ENCODE results near the gene PLEKHA6. TPM values are rescaled to one million over a fixed set of nuclear protein-coding genes. Genes with fewer than 3 reads are reported as not detected.
A peak's percentile ranks its signal among the peaks of the same experiment; 100 is the strongest.

PLEKHA6 gene
- total RNA-seq, 4 donors from 2014 or later: 8.7 to 17.8 (median 11.4) TPM

- TF ChIP-seq CTCF (IDR thresholded peaks at IDR 0.05) (no peak), POLR2A (IDR thresholded peaks at IDR 0.05) (no peak), POLR2AphosphoS5 (IDR thresholded peaks at IDR 0.05) (no peak)
- Histone ChIP-seq H3K27ac (peak overlapping the region; percentile 27 to 100 (median 98)), H3K4me3 (peak overlapping the region; percentile 49 to 94), H3K4me1 (peaks cover 5 to 39% (median 10%) of the 10 kb centered on the region in 3 donors), H3K36me3 (peaks cover 5 to 33% of the 10 kb centered on the region in 2 donors), H3K27me3 (no peaks in the 10 kb centered on the region), H3K9me3 (no peaks in the 10 kb centered on the region)
- WGBS, 2 donors (ENCODE audit: low coverage in 1 of 2): 0 to 3% methylated on average over 3 of the region's 3 CpGs
- ATAC-seq: no peak
Observed at GRCh38 chr1:204407295-204407971, 47.7 kb upstream of the PLEKHA6 start.

DNA sequence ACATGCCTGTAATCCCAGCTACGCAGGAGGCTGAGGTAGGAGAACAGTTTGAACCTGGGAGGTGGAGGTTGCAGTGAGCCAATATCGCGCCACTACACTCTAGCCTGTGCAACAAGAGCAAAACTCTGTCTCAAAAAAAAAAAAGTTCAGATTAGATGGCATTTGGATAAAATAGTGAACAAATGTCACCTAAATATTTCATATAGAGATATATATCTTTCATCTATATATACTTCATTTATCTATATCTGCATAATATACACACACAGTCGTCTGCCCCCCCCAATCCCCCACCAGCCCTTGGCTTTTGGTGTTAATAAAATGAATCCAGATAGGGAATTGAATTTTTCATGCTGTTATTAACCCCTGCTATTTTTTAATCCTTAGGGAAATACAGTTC lies 46.9 kb upstream of the PLEKHA6 start:
- Histone ChIP-seq H3K36me3 (peaks cover 5 to 40% of the 10 kb centered on the region in 2 donors), H3K4me3 (peak overlapping the region; percentile 49 to 94), H3K9me3 (no peaks in the 10 kb centered on the region), H3K27me3 (no peaks in the 10 kb centered on the region), H3K27ac (peak overlapping the region; percentile 25 to 100 (median 82)), H3K4me1 (peaks cover 5 to 36% (median 10%) of the 10 kb centered on the region in 3 donors)
- TF ChIP-seq POLR2A (IDR thresholded peaks at IDR 0.05) (no peak), EP300 (IDR thresholded peaks at IDR 0.05) (no peak), CTCF (IDR thresholded peaks at IDR 0.05) (no peak), POLR2AphosphoS5 (IDR thresholded peaks at IDR 0.05) (no peak)
- WGBS, 2 donors (ENCODE audit: low coverage in 1 of 2): 54 to 64% methylated on average over 3 to 4 of the region's 4 CpGs
- no peak for ATAC-seq

- TF ChIP-seq EP300 (IDR thresholded peaks at IDR 0.05) (no peak), POLR2A (IDR thresholded peaks at IDR 0.05) (no peak), CTCF (IDR thresholded peaks at IDR 0.05) (no peak)
- Histone ChIP-seq H3K27ac (peak overlapping the region; percentile 25 to 100 (median 82)), H3K9me3 (no peaks in the 10 kb centered on the region), H3K4me1 (peaks cover 5 to 36% (median 10%) of the 10 kb centered on the region in 3 donors), H3K27me3 (no peaks in the 10 kb centered on the region), H3K36me3 (peaks cover 5 to 46% of the 10 kb centered on the region in 2 donors), H3K4me3 (peak overlapping the region in 1 of 2 donors; percentile 94)
- peak; percentile 50 for ATAC-seq
- 10 to 28% methylated on average over 2 of the region's 2 CpGs for WGBS, 2 donors (ENCODE audit: low coverage in 1 of 2)
Observed at GRCh38 chr1:204405988-204406387, 46.3 kb upstream of the PLEKHA6 start.

DNA sequence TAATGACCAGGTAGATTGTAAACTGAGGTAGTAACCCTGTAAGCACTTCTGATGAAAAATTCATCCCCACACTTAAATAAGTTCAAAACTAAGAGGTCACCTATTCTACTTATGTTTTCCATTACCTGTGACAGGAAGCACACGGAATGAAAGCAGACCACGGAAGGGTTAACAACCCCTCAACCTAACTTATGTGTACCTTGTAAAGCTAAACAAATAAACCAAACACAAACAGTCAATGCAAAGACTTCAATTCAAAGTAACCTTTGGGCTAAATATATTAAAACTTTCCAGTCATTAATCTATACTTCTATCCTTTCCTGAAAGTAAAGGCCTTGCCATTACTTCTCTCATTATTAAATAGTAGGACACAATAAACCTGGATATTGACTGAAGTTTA lies 44.9 kb upstream of the PLEKHA6 start:
- Histone ChIP-seq H3K27ac (peak overlapping the region in 1 of 4 donors; percentile 100), H3K9me3 (no peaks in the 10 kb centered on the region), H3K36me3 (peaks cover 5 to 60% of the 10 kb centered on the region in 2 donors), H3K4me3 (no peak overlapping the region), H3K27me3 (no peaks in the 10 kb centered on the region), H3K4me1 (peaks cover 5 to 43% (median 10%) of the 10 kb centered on the region in 3 donors)
- 40 to 66% methylated on average over 2 of the region's 2 CpGs for WGBS, 2 donors (ENCODE audit: low coverage in 1 of 2)
- TF ChIP-seq POLR2AphosphoS5 (IDR thresholded peaks at IDR 0.05) (no peak), POLR2A (IDR thresholded peaks at IDR 0.05) (no peak), CTCF (IDR thresholded peaks at IDR 0.05) (no peak), EP300 (IDR thresholded peaks at IDR 0.05) (no peak)
- no peak for ATAC-seq

DNA sequence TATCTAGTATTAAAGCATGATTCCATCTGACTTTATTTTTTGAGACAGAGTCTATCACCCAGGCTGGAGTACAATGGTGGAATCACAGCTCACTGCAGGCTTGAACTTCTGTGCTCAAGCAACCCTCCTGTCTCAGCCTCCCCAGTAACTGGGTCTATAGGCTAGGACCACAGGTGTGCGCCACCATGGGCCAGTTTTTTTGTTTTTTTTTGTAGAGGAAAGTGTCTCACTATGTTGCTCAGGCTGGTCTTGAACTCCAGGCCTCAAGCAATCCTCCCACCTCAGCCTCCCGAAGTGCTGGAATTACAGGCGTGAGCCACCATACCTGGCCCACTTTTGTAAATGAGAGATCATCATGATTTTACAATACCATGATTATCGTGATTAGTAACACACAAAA lies 42.7 kb upstream of the PLEKHA6 start:
- Histone ChIP-seq H3K9me3 (no peaks in the 10 kb centered on the region), H3K27ac (peak overlapping the region in 1 of 4 donors; percentile 47), H3K36me3 (peaks cover 5 to 73% of the 10 kb centered on the region in 2 donors), H3K4me1 (peaks cover 5 to 43% (median 10%) of the 10 kb centered on the region in 3 donors), H3K4me3 (no peak overlapping the region), H3K27me3 (no peaks in the 10 kb centered on the region)
- no peak for TF ChIP-seq EP300 (IDR thresholded peaks at IDR 0.05)
- no peak for TF ChIP-seq POLR2AphosphoS5 (IDR thresholded peaks at IDR 0.05)
- TF ChIP-seq POLR2A (IDR thresholded peaks at IDR 0.05): no peak
- no peak for TF ChIP-seq CTCF (IDR thresholded peaks at IDR 0.05)
- WGBS, 2 donors (ENCODE audit: low coverage in 1 of 2): 93% methylated on average over 3 of the region's 4 CpGs; no CpG with 5 or more reads in 1 of the 2 donors
- ATAC-seq: no peak
